Endodermal cell (in vitro differentiated cells): Measurements from ENCODE around the gene SLC35G3. TPM values are rescaled to one million over a fixed set of nuclear protein-coding genes. Genes with fewer than 3 reads are reported as not detected.

Experiments
- DNase-seq: peaks from one replicate; pipeline ENCODE4 v3.0.0-alpha.2; 2017
- H3K27ac ChIP-seq: 2 replicates; pipeline ENCODE4 v1.5.1; 2013; ENCODE audit warnings: mild to moderate bottlenecking, low read depth, low read length, moderate library complexity
- H3K27me3 ChIP-seq: 2 replicates; pipeline ENCODE4 v1.6.1; 2013; ENCODE audit warnings: mild to moderate bottlenecking, low read length, moderate library complexity; ENCODE audit not compliant: insufficient read depth, control insufficient read depth, poor library complexity, severe bottlenecking
- H3K36me3 ChIP-seq: 2 replicates; pipeline ENCODE4 v1.7.0; 2013; ENCODE audit warnings: mild to moderate bottlenecking, low read length, moderate library complexity; ENCODE audit not compliant: control insufficient read depth, insufficient read depth
- H3K4me1 ChIP-seq: one replicate; pipeline ENCODE4 v1.7.0; 2013; ENCODE audit warnings: low read length; ENCODE audit not compliant: control insufficient read depth, insufficient read depth
- H3K4me3 ChIP-seq: 2 replicates; pipeline ENCODE4 v1.5.1; 2013; ENCODE audit warnings: mild to moderate bottlenecking, low read length, moderate library complexity
- H3K9ac ChIP-seq: 2 replicates; pipeline ENCODE4 v1.6.1; 2013; ENCODE audit warnings: mild to moderate bottlenecking, low read length, moderate library complexity; ENCODE audit not compliant: poor library complexity, severe bottlenecking; ENCODE audit errors: extremely low read depth
- H3K9me3 ChIP-seq: 2 replicates; pipeline ENCODE4 v1.6.1; 2013; ENCODE audit warnings: mild to moderate bottlenecking, low read length, moderate library complexity; ENCODE audit not compliant: control insufficient read depth
- H3K27ac Mint-ChIP-seq: 2 replicates; pipeline ENCODE4 v1.8.0; 2020; ENCODE audit warnings: mixed read lengths
- H3K27me3 Mint-ChIP-seq: 2 replicates; pipeline ENCODE4 v1.8.0; 2021; ENCODE audit warnings: mild to moderate bottlenecking, mixed read lengths; ENCODE audit not compliant: insufficient read depth
- H3K36me3 Mint-ChIP-seq: 2 replicates; pipeline ENCODE4 v1.8.0; 2020; ENCODE audit warnings: low read depth, mixed read lengths
- H3K4me1 Mint-ChIP-seq: 2 replicates; pipeline ENCODE4 v1.8.0; 2020; ENCODE audit warnings: mixed read lengths
- H3K4me3 Mint-ChIP-seq: 2 replicates; pipeline ENCODE4 v1.8.0; 2020; ENCODE audit warnings: mild to moderate bottlenecking, moderate library complexity, mixed read lengths
- H3K9me3 Mint-ChIP-seq: 2 replicates; pipeline ENCODE4 v1.8.0; 2020; ENCODE audit warnings: mild to moderate bottlenecking, mixed read lengths
- CTCF ChIP-seq: fragments of 200-600 bp; sonication (generic); conservative IDR thresholded peaks from 2 replicates; pipeline ENCODE4 v1.5.0; 2021; ENCODE audit warnings: antibody characterized with exemption, mild to moderate bottlenecking
- WGBS, 2 experiments: methylation state at CpG; one replicate each; pipeline versions ENCODE4 v1.1.5 to v1.1.7; 2013; ENCODE audit warnings: missing lambda C conversion rate in 2 of 2, mixed read lengths in 1 of 2; ENCODE audit not compliant: insufficient coverage in 1 of 2, insufficient read length in 1 of 2; 5-methylcytosine and 5-hydroxymethylcytosine counted together
- total RNA-seq, 2 donors: library from RNA; stranded (reverse); fragmentation: NEBNext Ultra II Directional in 1 of 2; extraction: Animal tissue kit (Norgen Biotek cat#: 25700) in 1 of 2; gene quantifications; 2 replicates in 1 of 2; 3 replicates in 1 of 2; pipeline ENCODE4 v1.2.1, GENCODE V29; 2021

SLC35G3 gene
- total RNA-seq, 2 donors from 2014 or later: not detected

GRCh38 chr17:35227546-35227945 is 33.4 kb upstream of the SLC35G3 start:
- Histone ChIP-seq H3K36me3 (no peaks in the 10 kb centered on the region), H3K9ac (no peak overlapping the region), H3K4me3 (no peak overlapping the region), H3K27me3 (no peaks in the 10 kb centered on the region), H3K4me1 (no peaks in the 10 kb centered on the region), H3K9me3 (peaks cover 9% of the 10 kb centered on the region), H3K27ac (no peak overlapping the region)
- Mint-ChIP-seq H3K9me3 (peaks cover 5% of the 10 kb centered on the region), H3K36me3 (no peaks in the 10 kb centered on the region), H3K4me1 (no peaks in the 10 kb centered on the region), H3K27ac (no peak overlapping the region), H3K27me3 (no peaks in the 10 kb centered on the region), H3K4me3 (no peak overlapping the region)
- no peak for TF ChIP-seq CTCF
- no peak for DNase-seq
- 97 to 100% methylated on average over 1 to 2 of the region's 2 CpGs for WGBS, 2 experiments

GRCh38 chr17:35224436-35224835 is 30.2 kb upstream of the SLC35G3 start:
- no peak for TF ChIP-seq CTCF
- H3K9me3 Mint-ChIP-seq: peaks cover 5% of the 10 kb centered on the region
- peaks cover 4% of the 10 kb centered on the region for H3K27me3 Mint-ChIP-seq
- no peaks in the 10 kb centered on the region for H3K4me1 Mint-ChIP-seq
- H3K4me3 ChIP-seq: no peak overlapping the region
- H3K36me3 Mint-ChIP-seq: no peaks in the 10 kb centered on the region
- no peak overlapping the region for H3K9ac ChIP-seq
- H3K36me3 ChIP-seq: no peaks in the 10 kb centered on the region
- DNase-seq: no peak
- H3K9me3 ChIP-seq: peaks cover 10% of the 10 kb centered on the region
- no peak overlapping the region for H3K4me3 Mint-ChIP-seq
- H3K27ac ChIP-seq: no peak overlapping the region
- no peaks in the 10 kb centered on the region for H3K27me3 ChIP-seq
- no peak overlapping the region for H3K27ac Mint-ChIP-seq
- no peaks in the 10 kb centered on the region for H3K4me1 ChIP-seq
- 80 to 82% methylated on average over 1 of the region's 1 CpG for WGBS, 2 experiments

GRCh38 chr17:35222452-35222851 is 28.3 kb upstream of the SLC35G3 start:
- Histone ChIP-seq H3K9ac (no peak overlapping the region), H3K4me3 (no peak overlapping the region), H3K27ac (no peak overlapping the region), H3K36me3 (no peaks in the 10 kb centered on the region), H3K9me3 (peaks cover 10% of the 10 kb centered on the region), H3K27me3 (no peaks in the 10 kb centered on the region), H3K4me1 (no peaks in the 10 kb centered on the region)
- Mint-ChIP-seq H3K36me3 (no peaks in the 10 kb centered on the region), H3K27me3 (peaks cover 4% of the 10 kb centered on the region), H3K27ac (no peak overlapping the region), H3K4me1 (no peaks in the 10 kb centered on the region), H3K4me3 (no peak overlapping the region), H3K9me3 (peaks cover 5% of the 10 kb centered on the region)
- DNase-seq: no peak
- WGBS, 2 experiments: 88 to 94% methylated on average over 1 to 2 of the region's 2 CpGs
- TF ChIP-seq CTCF: no peak
